Measurements from ENCODE around the gene ERICH6B. TPM values are rescaled to one million over a fixed set of nuclear protein-coding genes. Genes with fewer than 3 reads are reported as not detected.

The ERICH6B gene
- total RNA-seq, 2 donors from 2014 or later = not detected

DNA sequence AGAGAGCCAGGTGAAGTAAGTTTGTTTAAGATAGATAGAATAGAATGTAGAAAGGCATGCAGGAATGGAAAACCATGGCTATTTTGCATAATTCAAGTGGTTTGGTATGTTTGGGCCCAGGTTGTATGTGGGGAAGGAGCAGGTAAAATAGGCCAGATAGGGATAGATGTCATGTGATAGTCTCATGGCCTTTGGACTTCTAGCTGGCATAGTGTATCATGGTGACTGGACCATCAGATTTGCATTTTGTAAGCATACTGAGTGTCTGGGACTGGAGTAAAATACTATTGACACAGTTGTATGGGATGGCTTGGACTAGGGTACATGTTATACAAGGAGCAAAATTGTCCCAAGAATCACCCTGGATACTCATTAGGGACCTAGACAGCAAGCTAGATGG, 111.9 kb downstream of the ERICH6B start:
- H3K9me3 ChIP-seq = no peaks in the 10 kb centered on the region
- H3K27ac ChIP-seq = peak overlapping the region in 1 of 4 donors; percentile 9
- no peak for ATAC-seq
- H3K4me1 ChIP-seq = peaks cover 17% of the 10 kb centered on the region
- H3K27me3 ChIP-seq = no peaks in the 10 kb centered on the region
- no peak for DNase-seq
- H3K4me3 ChIP-seq = no peak overlapping the region
- TF ChIP-seq, protein P1, sequence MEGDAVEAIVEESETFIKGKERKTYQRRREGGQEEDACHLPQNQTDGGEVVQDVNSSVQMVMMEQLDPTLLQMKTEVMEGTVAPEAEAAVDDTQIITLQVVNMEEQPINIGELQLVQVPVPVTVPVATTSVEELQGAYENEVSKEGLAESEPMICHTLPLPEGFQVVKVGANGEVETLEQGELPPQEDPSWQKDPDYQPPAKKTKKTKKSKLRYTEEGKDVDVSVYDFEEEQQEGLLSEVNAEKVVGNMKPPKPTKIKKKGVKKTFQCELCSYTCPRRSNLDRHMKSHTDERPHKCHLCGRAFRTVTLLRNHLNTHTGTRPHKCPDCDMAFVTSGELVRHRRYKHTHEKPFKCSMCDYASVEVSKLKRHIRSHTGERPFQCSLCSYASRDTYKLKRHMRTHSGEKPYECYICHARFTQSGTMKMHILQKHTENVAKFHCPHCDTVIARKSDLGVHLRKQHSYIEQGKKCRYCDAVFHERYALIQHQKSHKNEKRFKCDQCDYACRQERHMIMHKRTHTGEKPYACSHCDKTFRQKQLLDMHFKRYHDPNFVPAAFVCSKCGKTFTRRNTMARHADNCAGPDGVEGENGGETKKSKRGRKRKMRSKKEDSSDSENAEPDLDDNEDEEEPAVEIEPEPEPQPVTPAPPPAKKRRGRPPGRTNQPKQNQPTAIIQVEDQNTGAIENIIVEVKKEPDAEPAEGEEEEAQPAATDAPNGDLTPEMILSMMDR (IDR thresholded peaks at IDR 0.05) = no peak
- no peak for TF ChIP-seq POLR2A (IDR thresholded peaks at IDR 0.05)
- intact Hi-C loops (cut with DNase I) = loop anchor here (10.0 kb wide), 1 partner anchor 139 kb away; no protein-coding TSS in a partner anchor
- H3K36me3 ChIP-seq (replicated peaks in 1 of 2; ENCODE audit: insufficient read depth in 1 of 2, low read depth in 2 of 2) = peaks cover 0 to 17% of the 10 kb centered on the region in 2 donors

DNA sequence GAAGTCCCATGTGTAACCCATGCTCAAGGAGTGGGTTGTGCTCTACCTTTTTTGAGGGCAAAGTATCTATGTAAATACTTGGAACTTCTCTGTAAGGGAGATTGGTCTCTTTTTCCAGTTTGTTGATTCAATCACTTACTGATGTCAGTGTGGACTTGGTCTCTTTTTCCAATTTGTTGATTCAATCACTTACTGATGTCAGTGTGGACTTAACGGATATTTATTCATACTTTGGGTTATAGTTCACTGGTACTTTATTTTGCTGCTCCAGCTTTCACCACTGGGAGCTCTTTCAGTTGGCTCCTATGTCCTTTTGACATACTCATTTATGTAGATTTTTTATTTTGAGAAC, 114.4 kb downstream of the ERICH6B start:
- ATAC-seq = no peak
- TF ChIP-seq, protein P1 (IDR thresholded peaks at IDR 0.05) = no peak
- no peak for TF ChIP-seq POLR2A (IDR thresholded peaks at IDR 0.05)
- no peaks in the 10 kb centered on the region for H3K27me3 ChIP-seq
- H3K9me3 ChIP-seq = no peaks in the 10 kb centered on the region
- 39 to 58% methylated on average over 1 of the region's 1 CpG for whole genome bisulfite sequencing, 2 donors
- DNase-seq = no peak
- no peak overlapping the region for H3K27ac ChIP-seq
- H3K4me3 ChIP-seq = no peak overlapping the region
- peaks cover 0 to 21% of the 10 kb centered on the region in 2 donors for H3K36me3 ChIP-seq (replicated peaks in 1 of 2; ENCODE audit: insufficient read depth in 1 of 2, low read depth in 2 of 2)
- intact Hi-C loops (cut with DNase I) = loop anchor here (10.0 kb wide), 1 partner anchor 136 kb away; no protein-coding TSS in a partner anchor
- peaks cover 17% of the 10 kb centered on the region for H3K4me1 ChIP-seq

GRCh38 chr13:45500492-45501174, 114.9 kb downstream of the ERICH6B start:
- DNase-seq = no peak
- Histone ChIP-seq H3K9me3 (no peaks in the 10 kb centered on the region), H3K27me3 (no peaks in the 10 kb centered on the region), H3K4me3 (no peak overlapping the region), H3K4me1 (peaks cover 17% of the 10 kb centered on the region), H3K36me3 (replicated peaks in 1 of 2; ENCODE audit: insufficient read depth in 1 of 2, low read depth in 2 of 2) (peaks cover 0 to 24% of the 10 kb centered on the region in 2 donors), H3K27ac (no peak overlapping the region)
- ATAC-seq = no peak
- intact Hi-C loops (cut with DNase I) = loop anchor here (10.0 kb wide), 1 partner anchor 136 kb away; no protein-coding TSS in a partner anchor
- TF ChIP-seq, protein P1 (IDR thresholded peaks at IDR 0.05) = no peak
- TF ChIP-seq POLR2A (IDR thresholded peaks at IDR 0.05) = no peak
- WGBS, 2 donors = 50 to 54% methylated on average over 4 of the region's 4 CpGs

DNA sequence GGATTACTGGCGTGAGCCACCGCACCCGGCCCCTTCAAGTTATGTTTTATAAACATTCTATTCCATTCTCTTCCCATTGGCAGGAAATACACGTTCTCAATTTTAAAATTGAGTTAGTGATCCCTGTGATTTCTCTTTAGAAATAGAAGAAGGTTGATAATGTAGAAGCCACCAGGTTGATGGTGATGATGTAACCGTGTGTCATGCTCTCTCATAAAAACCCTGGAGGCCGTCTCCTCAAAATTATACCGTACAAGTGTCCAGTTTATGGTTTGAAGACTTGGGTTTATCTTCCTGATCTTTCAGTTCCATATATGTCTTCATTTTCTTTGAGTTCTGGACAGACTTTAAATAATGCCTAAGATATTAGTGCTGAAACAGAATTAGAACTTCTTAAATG, 118.6 kb downstream of the ERICH6B start:
- intact Hi-C loops (cut with DNase I) = no loop called here
- DNase-seq = no peak
- Histone ChIP-seq H3K36me3 (replicated peaks in 1 of 2; ENCODE audit: insufficient read depth in 1 of 2, low read depth in 2 of 2) (peaks cover 5 to 16% of the 10 kb centered on the region in 2 donors), H3K4me3 (no peak overlapping the region), H3K9me3 (no peaks in the 10 kb centered on the region), H3K27me3 (no peaks in the 10 kb centered on the region), H3K27ac (no peak overlapping the region), H3K4me1 (peaks cover 17% of the 10 kb centered on the region)
- ATAC-seq = no peak
- TF ChIP-seq, protein P1 (IDR thresholded peaks at IDR 0.05) = no peak
- TF ChIP-seq POLR2A (IDR thresholded peaks at IDR 0.05) = no peak
- 83 to 84% methylated on average over 7 of the region's 7 CpGs for WGBS, 2 donors

GRCh38 chr13:45492538-45492937, 123.0 kb downstream of the ERICH6B start:
- Histone ChIP-seq H3K27ac (peak overlapping the region in 1 of 4 donors; percentile 14), H3K9me3 (no peaks in the 10 kb centered on the region), H3K4me1 (no peaks in the 10 kb centered on the region), H3K27me3 (no peaks in the 10 kb centered on the region), H3K4me3 (no peak overlapping the region), H3K36me3 (replicated peaks in 1 of 2; ENCODE audit: insufficient read depth in 1 of 2, low read depth in 2 of 2) (peaks cover 5 to 20% of the 10 kb centered on the region in 2 donors)
- ATAC-seq = no peak
- TF ChIP-seq POLR2A (IDR thresholded peaks at IDR 0.05) = no peak
- TF ChIP-seq, protein P1 (IDR thresholded peaks at IDR 0.05) = no peak
- no peak for DNase-seq
- intact Hi-C loops (cut with DNase I) = no loop called here
- WGBS, 2 donors = 91 to 92% methylated on average over 1 of the region's 1 CpG
